Left renal cortex interstitium (tissue), 4 donors: ENCODE measurements around the gene CPLX1. TPM values are rescaled to one million over a fixed set of nuclear protein-coding genes. Genes with fewer than 3 reads are reported as not detected.

Experiments used
- DNase-seq, 4 donors: peaks; one replicate each; pipeline ENCODE4 v3.0.0-alpha.2; 2013; ENCODE audit warnings: low read depth in 4 of 4, low spot score in 2 of 4, missing footprints in 1 of 4
- polyA plus RNA-seq, 4 donors: library from polyadenylated mRNA; unstranded; fragments of 120-200 nt; gene quantifications; one replicate each; pipeline ENCODE4 v1.2.1, GENCODE V29; 2013; ENCODE audit not compliant: insufficient read length in 4 of 4

The CPLX1 gene
- polyA plus RNA-seq: 1 to 10 TPM; 1.5 to 4.1 (median 3.0) TPM

GRCh38 chr4:825971-826330 lies at the start of gene CPLX1:
Gene CPLX1, minus strand, starts transcription at chr4:826129. Its CDS starts 1,607 bp downstream, at chr4:824522.
- DNase-seq: no peak

GRCh38 chr4:874971-875817 lies 49.3 kb upstream of the CPLX1 start:
- DNase-seq: no peak

- DNase-seq: no peak
Measured at GRCh38 chr4:874056-874455, 48.1 kb upstream of the CPLX1 start.

GRCh38 chr4:872241-872981 lies 46.5 kb upstream of the CPLX1 start:
- DNase-seq: no peak

GRCh38 chr4:871484-871883 lies 45.6 kb upstream of the CPLX1 start:
- DNase-seq: no peak

GRCh38 chr4:870951-871350 lies 45.0 kb upstream of the CPLX1 start:
- DNase-seq: no peak

- DNase-seq: no peak
Measured at GRCh38 chr4:869776-870175, 43.8 kb upstream of the CPLX1 start.

- no peak for DNase-seq
Measured at GRCh38 chr4:868421-868820, 42.5 kb upstream of the CPLX1 start.

- no peak for DNase-seq
Measured at GRCh38 chr4:867526-868250, 41.8 kb upstream of the CPLX1 start.

GRCh38 chr4:866761-867390 lies 40.9 kb upstream of the CPLX1 start:
- no peak for DNase-seq

- DNase-seq: no peak
Measured at GRCh38 chr4:866068-866760, 40.3 kb upstream of the CPLX1 start.

- DNase-seq: no peak
Measured at GRCh38 chr4:865572-865971, 39.6 kb upstream of the CPLX1 start.

- no peak for DNase-seq
Measured at GRCh38 chr4:865121-865465, 39.2 kb upstream of the CPLX1 start.

GRCh38 chr4:864456-865120 lies 38.7 kb upstream of the CPLX1 start:
- no peak for DNase-seq

GRCh38 chr4:860561-860960 lies 34.6 kb upstream of the CPLX1 start:
- no peak for DNase-seq

- no peak for DNase-seq
Measured at GRCh38 chr4:859496-859895, 33.6 kb upstream of the CPLX1 start.

- DNase-seq: no peak
Measured at GRCh38 chr4:858831-859451, 33.0 kb upstream of the CPLX1 start.

GRCh38 chr4:858041-858481 lies 32.1 kb upstream of the CPLX1 start:
- DNase-seq: no peak

GRCh38 chr4:857461-857860 lies 31.5 kb upstream of the CPLX1 start:
- no peak for DNase-seq
